ENCODE results near the gene MRPL45.

GRCh38 chr17:38328620-38329019 lies 31.7 kb downstream of the MRPL45 start:
- TF ChIP-seq CTCF (IDR thresholded peaks at IDR 0.05 in 2 of 3, conservative IDR thresholded peaks at IDR 0.05 in 1 of 3; ENCODE audit: control insufficient read depth in 2 of 3, extremely low read depth in 1 of 3, insufficient read depth in 1 of 3, low read depth in 3 of 3, low read length in 3 of 3) (no peak), POLR2A (IDR thresholded peaks at IDR 0.05; ENCODE audit: low read depth, low read length) (no peak), JUNB (IDR thresholded peaks at IDR 0.05) (no peak), USF2 (IDR thresholded peaks at IDR 0.05; ENCODE audit: borderline replicate concordance, low read depth, low read length) (no peak), FOXM1 (IDR thresholded peaks at IDR 0.05; ENCODE audit: low read depth, low read length) (no peak), ATF3 (IDR thresholded peaks at IDR 0.05; ENCODE audit: borderline replicate concordance, extremely low read depth, low read depth, low read length) (no peak)

All from GM12878 (cell line).